ENCODE data around the gene DAD1. TPM values are rescaled to one million over a fixed set of nuclear protein-coding genes. Genes with fewer than 3 reads are reported as not detected.

DAD1 gene
- total RNA-seq, 2 experiments from 2014 or later: 117 to 154 TPM

GRCh38 chr14:22537436-22538310, 51.4 kb downstream of the DAD1 start:
- H3K4me1 ChIP-seq (ENCODE audit: insufficient read depth, low read length, poor library complexity, severe bottlenecking): peaks cover 73% of the 10 kb centered on the region
- H4K20me1 ChIP-seq (ENCODE audit: insufficient read depth, low read length): no peaks in the 10 kb centered on the region
- H2AFZ ChIP-seq (ENCODE audit: low read length): no peak overlapping the region
- DNase-seq (ENCODE audit: low spot score): no peak
- intact Hi-C loops (cut with micrococcal nuclease; ENCODE audit: unreplicated experiment): no loop called here
- no peak overlapping the region for H3K4me3 ChIP-seq (ENCODE audit: low read depth, low read length, poor library complexity, severe bottlenecking)
- POLR2A ChIA-PET: interaction anchor here (0.6 to 2.9 kb wide), 8 partner anchors 7 to 333 kb away, joined by 3 to 13 read pairs (median 4); no protein-coding TSS in a partner anchor
- H3K36me3 ChIP-seq (ENCODE audit: insufficient read depth, low read length): peaks cover 45% of the 10 kb centered on the region
- no peak overlapping the region for H3K4me2 ChIP-seq (ENCODE audit: low read length)
- TF ChIP-seq, protein P1, sequence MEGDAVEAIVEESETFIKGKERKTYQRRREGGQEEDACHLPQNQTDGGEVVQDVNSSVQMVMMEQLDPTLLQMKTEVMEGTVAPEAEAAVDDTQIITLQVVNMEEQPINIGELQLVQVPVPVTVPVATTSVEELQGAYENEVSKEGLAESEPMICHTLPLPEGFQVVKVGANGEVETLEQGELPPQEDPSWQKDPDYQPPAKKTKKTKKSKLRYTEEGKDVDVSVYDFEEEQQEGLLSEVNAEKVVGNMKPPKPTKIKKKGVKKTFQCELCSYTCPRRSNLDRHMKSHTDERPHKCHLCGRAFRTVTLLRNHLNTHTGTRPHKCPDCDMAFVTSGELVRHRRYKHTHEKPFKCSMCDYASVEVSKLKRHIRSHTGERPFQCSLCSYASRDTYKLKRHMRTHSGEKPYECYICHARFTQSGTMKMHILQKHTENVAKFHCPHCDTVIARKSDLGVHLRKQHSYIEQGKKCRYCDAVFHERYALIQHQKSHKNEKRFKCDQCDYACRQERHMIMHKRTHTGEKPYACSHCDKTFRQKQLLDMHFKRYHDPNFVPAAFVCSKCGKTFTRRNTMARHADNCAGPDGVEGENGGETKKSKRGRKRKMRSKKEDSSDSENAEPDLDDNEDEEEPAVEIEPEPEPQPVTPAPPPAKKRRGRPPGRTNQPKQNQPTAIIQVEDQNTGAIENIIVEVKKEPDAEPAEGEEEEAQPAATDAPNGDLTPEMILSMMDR (conservative IDR thresholded peaks at IDR 0.05; ENCODE audit: low read length): no peak
- TF ChIP-seq EZH2phosphoT487 (IDR thresholded peaks at IDR 0.05; ENCODE audit: borderline replicate concordance, low read depth, low read length): no peak
- H3K9me2 ChIP-seq (ENCODE audit: insufficient read depth, low read length): no peaks in the 10 kb centered on the region
- no peaks in the 10 kb centered on the region for H3K9me3 ChIP-seq (ENCODE audit: low read length)
- CTCF ChIA-PET (ENCODE audit: unreplicated experiment): interaction anchor here (0.7 to 1.7 kb wide), 3 partner anchors 18 to 147 kb away, joined by 3 to 6 read pairs (median 3); no protein-coding TSS in a partner anchor
- BruUV-seq (replicated peaks): no TSS peak
- H3K79me2 ChIP-seq (ENCODE audit: insufficient read depth, low read depth, low read length): peaks cover 27% of the 10 kb centered on the region; the same call in 1 of the 2 replicates
- H3K27ac ChIP-seq (ENCODE audit: low read depth, low read length, poor library complexity, severe bottlenecking): no peak overlapping the region

DNA sequence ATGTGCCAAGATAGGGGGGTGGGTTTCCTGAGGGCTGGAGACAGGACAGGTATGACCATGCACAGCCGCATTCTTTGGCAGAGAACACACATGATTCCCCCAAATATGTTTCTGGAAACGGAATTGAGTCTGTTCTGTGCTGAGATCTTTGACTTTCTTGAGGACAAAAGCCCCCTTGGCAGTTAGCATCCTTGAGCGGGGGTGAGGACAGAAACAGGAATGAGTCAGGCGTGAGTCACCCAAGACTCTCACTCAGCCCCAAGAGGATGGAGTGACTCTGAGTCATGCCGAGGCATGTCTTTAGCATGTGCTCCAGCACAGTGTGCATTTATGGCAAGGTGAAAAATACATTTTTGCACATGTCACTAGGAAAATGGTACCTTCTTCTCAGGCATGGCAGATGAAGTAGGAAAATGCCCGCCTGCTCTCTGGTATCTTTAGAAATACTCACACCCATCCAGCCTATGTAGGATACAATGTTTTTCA, 52.1 kb downstream of the DAD1 start:
- ChIA-PET POLR2A (interaction anchor here (0.9 to 2.4 kb wide), 7 partner anchors 10 to 33 kb away, joined by 3 to 7 read pairs (median 4); no protein-coding TSS in a partner anchor), CTCF (ENCODE audit: unreplicated experiment) (interaction anchor here (0.7 to 1.7 kb wide), 2 partner anchors 19 to 147 kb away, joined by 3 to 6 read pairs; no protein-coding TSS in a partner anchor)
- peaks cover 35% of the 10 kb centered on the region; the same call in 1 of the 2 replicates for H3K79me2 ChIP-seq (ENCODE audit: insufficient read depth, low read depth, low read length)
- DNase-seq (ENCODE audit: low spot score): no peak
- no peak overlapping the region for H3K4me3 ChIP-seq (ENCODE audit: low read depth, low read length, poor library complexity, severe bottlenecking)
- 0 out of 2 replicates have a peak overlapping the region, but pooled peaks have one; percentile 4 for H3K4me2 ChIP-seq (ENCODE audit: low read length)
- peaks cover 81% of the 10 kb centered on the region for H3K4me1 ChIP-seq (ENCODE audit: insufficient read depth, low read length, poor library complexity, severe bottlenecking)
- no peaks in the 10 kb centered on the region for H3K9me2 ChIP-seq (ENCODE audit: insufficient read depth, low read length)
- H3K36me3 ChIP-seq (ENCODE audit: insufficient read depth, low read length): peaks cover 45% of the 10 kb centered on the region
- no peaks in the 10 kb centered on the region for H3K9me3 ChIP-seq (ENCODE audit: low read length)
- H2AFZ ChIP-seq (ENCODE audit: low read length): no peak overlapping the region
- no TSS peak for BruUV-seq (replicated peaks)
- intact Hi-C loops (cut with micrococcal nuclease; ENCODE audit: unreplicated experiment): no loop called here
- H4K20me1 ChIP-seq (ENCODE audit: insufficient read depth, low read length): no peaks in the 10 kb centered on the region
- H3K27ac ChIP-seq (ENCODE audit: low read depth, low read length, poor library complexity, severe bottlenecking): no peak overlapping the region
- TF ChIP-seq, protein P1 (conservative IDR thresholded peaks at IDR 0.05; ENCODE audit: low read length): no peak
- TF ChIP-seq EZH2phosphoT487 (IDR thresholded peaks at IDR 0.05; ENCODE audit: borderline replicate concordance, low read depth, low read length): no peak

Data from OCI-LY7 (cell line).